VCaP (cell line): ENCODE results near the gene DNAH11.

Source experiments
- H3K27ac ChIP-seq: fragments of 450-650 bp; 2 replicates; pipeline ENCODE4 v1.5.1; 2017
- CTCF ChIP-seq: fragments of 450-650 bp; conservative IDR thresholded peaks from 2 replicates; pipeline ENCODE4 v1.5.1; 2017; ENCODE audit warnings: mild to moderate bottlenecking, moderate library complexity

Gene DNAH11

DNA sequence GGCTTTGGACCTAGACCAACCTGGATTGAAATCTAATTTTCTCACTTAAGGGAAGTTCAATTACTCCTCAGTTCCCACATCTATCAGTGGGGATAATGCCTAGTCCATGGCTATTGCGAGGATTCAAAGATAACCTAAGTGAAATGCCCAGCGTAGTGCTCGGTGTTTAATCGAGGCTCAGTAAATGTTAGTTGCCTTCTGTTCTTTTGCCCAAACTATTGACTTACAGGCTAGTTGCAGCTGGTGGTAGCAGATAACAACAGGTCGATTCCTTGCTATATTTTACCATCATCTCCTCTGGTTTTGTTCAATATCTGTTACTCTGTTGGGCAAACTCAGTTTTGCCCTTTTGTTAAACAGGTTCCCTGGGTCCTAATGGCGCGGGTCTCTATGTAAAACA lies 22.8 kb downstream of the DNAH11 start:
- no peak for TF ChIP-seq CTCF
- 0 out of 2 replicates have a peak overlapping the region, but pooled peaks have one; percentile 7 for H3K27ac ChIP-seq

GRCh38 chr7:21566094-21566493 lies 23.3 kb downstream of the DNAH11 start:
- H3K27ac ChIP-seq: 0 out of 2 replicates have a peak overlapping the region, but pooled peaks have one; percentile 7
- no peak for TF ChIP-seq CTCF

DNA sequence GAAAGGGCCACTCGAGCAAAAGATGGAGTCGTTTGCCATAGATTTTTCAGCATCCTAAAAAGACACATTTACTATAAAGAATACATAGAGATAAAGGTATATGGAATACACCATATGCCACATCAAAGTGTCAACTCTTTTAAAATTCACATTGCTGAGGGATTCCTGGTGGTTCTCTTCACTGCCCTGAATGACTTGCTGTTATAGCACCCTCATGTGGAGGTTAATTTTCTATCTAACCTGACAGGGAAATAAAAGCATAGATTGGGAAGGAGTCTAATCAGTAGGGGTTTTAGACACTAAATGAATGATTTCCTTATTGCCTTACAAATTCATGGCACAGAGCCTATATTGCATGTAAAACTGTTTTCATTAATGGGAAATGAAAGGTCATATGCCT lies 25.9 kb downstream of the DNAH11 start:
- TF ChIP-seq CTCF: peak; percentile 54
- no peak overlapping the region for H3K27ac ChIP-seq

- no peak overlapping the region for H3K27ac ChIP-seq
- no peak for TF ChIP-seq CTCF
These were observed 29.8 kb downstream of the DNAH11 start for GRCh38 chr7:21572331-21573313.

DNA sequence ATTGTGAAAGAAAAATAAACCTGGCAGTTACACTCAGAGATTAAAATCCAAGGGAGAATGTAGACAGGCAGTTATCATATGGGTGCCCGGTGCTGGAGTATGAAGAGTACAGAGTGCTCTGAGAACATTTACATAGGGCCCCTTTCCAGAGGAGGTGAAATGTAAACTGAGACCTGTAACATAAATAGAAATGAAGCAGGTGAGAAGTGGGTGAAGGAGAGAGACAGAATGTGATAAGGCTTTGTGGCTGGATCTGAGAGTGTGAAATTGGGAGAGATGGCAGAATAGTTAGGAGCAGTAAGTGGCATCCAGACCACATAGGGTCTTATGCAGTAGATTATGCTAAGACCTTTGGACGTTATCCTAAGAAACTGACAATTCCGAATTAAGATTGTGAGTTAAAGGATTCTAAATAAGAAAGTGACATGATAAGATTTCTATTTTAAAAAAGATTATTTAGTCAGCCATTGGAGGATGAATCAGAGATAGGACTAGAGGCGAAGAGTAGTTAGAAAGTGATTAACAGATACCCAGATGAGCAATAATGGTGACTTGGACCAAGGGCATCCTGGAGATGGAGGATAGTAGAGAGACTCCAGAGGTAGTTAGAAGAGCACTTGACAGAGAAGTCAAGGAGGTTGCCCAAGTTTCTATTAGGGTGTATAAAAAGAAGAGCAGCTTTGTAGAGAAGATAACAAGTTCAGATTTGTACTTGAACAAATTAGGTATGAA lies 36.7 kb downstream of the DNAH11 start:
- TF ChIP-seq CTCF: no peak
- H3K27ac ChIP-seq: no peak overlapping the region

DNA sequence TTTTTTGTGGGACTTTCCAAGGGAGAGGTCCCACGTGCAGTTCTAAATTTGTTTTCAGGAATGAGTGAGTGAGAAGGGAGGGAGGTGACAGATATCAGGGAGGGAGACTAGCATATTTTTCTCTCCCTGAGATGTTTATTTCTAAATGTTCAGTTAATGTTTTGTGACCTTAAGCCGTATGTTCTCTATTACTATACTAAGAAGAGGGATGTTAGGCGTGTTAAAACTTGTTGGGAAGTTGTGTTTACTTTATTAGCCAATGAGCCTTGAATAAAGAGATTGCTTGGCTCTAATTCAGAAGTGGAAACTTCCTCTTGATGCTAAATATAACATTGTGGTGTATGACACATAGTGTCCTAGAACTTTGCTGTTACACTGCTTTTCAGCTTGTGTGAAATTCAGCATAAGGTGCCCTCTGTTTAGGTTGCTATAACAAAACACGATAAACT lies 37.3 kb downstream of the DNAH11 start:
- no peak for TF ChIP-seq CTCF
- H3K27ac ChIP-seq: no peak overlapping the region

DNA sequence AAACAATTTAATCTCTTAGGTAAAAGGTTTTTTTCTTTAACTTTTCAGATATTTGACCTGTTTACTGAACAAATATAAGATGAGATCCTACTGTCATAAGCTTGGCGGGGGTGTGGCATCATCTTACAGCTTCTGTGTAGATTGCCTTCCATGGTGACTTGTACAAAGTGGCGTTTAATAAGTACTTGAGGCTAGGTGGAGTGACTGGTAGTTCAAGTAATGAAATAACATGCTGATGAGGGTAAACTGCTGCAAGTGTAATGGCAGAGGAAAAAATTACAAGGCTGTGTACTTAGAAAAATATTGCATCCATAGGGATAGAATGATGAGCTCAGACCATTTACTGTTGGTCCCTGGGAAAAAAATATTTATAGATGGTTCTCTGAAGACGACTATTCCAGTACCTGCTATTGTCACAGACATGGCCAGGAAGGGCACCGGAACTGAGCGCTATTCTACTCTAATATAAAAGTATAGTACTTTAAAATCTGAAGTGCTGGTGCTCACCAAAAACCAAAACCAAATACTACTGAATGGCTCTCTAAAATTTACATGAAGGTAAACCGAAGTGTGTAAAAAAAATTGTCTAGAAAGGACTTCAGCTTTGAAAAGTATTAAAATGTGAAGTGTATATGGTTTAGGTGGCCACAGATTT lies 42.4 kb downstream of the DNAH11 start:
- H3K27ac ChIP-seq: no peak overlapping the region
- TF ChIP-seq CTCF: no peak
